HG03439 (cell line): ENCODE measurements around the gene ELOF1.

Experiments
- ATAC-seq: cut with Tn5 transposase; IDR thresholded peaks from one replicate; pipeline ENCODE4 v1.9.1; 2021; ENCODE audit warnings: mild to moderate bottlenecking, moderate library complexity; ENCODE audit not compliant: unreplicated experiment

Gene ELOF1

DNA sequence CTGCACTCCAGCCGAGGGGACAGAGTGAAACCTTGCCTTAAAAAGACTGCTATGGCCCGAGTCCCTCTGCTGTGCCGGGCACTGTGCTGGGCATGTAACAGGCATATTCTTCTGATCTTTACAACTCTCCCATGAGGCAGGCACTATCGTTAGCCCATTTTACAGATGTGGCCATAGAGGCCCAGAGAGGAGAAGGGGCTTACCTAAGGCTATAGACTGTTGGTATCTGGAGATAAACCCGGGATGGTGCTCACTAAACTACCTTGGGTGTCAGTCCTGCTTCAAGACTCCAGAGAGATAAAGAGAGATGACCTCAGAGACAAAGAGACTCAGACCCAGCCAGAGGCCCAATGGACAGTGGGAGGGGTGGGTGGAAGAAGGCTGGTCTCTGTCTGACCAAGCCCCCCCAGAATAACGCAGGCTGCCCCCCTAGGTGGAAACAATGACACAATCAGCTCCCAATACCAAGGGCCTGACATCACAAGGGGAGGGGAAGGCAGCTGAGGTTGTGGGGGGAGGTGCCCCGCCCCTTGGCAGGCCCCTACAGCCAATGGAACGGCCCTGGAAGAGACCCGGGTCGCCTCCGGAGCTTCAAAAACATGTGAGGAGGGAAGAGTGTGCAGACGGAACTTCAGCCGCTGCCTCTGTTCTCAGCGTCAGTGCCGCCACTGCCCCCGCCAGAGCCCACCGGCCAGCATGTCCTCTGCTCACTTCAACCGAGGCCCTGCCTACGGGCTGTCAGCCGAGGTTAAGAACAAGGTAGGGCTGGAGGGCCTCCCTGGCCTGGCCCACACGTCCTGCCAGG is 20.6 kb downstream of the ELOF1 start, which contains the start of gene CNN1:
Gene CNN1 (plus strand): TSS at position 620 of the 805 bp plus-strand sequence. CDS start 77 bp downstream, at position 697.
- no peak for ATAC-seq

DNA sequence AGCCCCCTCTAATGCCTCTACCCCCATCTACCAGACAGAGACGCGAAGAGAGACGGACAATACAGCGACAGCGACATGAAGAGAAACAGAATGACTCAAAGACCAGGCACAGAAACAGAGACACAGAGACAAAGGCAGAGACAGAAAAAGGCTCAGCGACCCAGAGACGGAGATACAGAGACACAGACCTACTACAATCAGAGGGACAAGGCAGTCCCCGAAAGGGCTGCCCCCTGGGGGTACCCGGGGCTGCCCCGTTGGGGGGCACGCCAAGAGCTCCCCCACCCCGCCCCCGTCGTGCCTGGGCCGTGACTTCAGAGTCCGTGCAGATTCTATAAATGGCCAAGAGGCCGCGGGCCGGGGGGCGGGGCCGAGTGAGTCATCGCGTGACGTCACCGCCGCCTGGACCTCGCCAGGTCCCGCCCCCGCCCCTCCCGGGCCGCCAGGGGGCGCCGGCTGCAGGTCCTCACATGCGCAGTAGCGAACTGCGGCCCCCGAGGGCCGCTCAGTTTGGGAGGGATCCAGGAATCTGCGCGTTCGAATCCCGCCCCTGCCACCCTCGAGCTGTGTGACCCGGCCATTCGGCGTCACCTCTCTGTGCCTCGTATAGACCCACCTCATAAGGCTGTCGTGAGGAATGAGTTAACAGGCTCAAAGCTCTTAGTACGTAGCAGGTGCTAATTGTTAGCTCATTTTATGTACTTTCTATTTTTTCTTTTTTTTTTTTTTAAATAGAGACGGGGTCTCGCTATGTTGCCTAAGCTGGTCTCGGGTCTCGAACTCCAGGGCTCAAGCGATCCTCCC is 23.0 kb downstream of the ELOF1 start:
- ATAC-seq: peak; percentile 76

DNA sequence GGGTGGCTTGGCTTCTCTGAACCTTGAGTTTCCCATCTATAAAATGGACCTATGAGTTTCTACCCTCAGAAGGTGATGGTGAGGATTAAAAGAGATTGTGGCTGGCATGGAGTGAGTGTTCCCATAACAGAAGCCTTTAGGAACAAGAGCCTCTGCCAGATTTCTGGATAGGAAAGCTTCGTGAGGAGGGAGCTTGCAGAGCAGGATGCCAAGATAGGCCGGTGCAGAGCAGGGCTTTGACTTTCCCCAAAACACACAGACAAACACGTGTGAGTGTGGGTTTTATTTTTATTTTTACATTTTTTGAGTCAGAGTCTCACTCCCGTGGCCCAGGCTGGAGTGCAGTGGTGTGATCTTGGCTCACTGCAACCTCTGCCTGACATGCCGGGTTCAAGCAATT is 24.1 kb downstream of the ELOF1 start:
- no peak for ATAC-seq

DNA sequence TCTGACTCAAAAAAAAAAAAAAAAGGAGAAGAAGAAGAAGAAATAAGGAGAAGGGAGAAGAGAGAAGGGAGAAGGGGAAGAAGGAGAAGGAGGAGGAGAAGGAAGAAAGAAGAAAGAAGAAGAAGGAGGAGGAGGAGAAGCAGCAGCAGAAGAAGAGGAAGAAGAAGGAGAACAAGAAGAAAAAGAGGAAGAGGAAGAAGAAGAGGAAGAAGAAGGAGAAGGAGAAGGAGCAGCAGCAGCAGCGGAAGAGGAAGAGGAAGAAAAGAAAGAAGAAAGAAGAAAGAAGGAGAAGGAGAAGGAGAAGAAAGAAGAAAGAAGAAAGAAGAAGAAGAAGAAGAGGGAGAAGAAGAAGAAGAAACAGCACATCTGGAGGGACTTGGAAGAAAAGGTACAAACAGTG is 24.5 kb downstream of the ELOF1 start:
- no peak for ATAC-seq

DNA sequence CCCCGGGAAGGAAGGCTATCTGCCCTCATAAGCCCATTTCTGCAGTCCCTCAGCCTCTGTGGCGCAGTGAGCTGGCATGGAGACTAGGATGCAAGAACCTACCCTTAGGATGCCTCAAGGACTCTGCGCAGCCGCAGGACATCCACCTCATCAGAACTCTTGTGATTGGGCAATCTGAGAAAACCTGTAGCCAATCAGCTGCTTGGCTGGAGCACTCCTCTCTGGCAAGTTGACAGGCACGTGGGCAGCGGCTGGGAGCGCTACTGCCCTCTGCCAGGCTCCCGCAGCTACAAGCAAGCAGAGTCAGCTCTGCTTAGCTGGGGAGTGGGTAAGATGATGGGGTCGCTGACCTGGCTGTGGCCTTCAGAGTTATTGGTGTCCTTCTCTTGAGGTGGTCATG is 28.6 kb downstream of the ELOF1 start:
- ATAC-seq: no peak

DNA sequence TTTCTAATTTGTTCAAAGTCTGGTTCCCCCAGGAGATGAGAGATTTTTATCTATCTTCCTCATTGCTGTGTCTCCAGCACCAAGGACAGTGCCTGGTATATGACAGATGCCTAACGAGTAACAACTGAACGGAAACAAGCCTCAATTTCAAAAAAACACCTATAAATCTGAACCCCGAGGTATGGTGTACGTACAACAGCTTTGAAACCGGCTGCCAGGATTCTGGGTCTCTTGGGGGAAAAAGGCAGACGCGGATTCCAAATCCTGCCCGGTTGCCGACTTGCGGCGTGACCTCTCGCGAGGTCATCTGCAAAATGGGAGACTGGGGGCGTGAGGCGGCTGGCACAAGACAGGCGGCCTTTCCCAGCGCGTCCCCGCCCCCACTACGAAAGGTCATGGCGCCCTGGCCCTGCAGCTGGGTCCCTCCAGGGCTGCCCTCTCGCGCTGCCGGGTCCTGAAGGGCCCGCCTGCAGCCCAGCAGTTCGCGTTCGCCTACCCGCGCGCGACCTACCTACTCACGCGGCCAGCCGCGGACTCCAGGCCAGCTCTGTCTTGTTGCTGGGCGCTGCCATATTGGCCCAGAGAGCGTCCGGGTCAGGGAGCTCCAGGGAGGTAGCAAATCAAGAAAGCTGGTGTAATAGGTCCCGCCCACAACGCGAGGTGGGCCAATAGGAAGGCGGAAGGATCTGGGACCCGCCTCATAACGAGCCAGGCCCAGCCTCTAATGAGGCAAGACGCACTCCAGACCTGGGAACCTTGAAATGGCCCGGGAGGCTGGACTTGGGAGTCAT is 30.3 kb downstream of the ELOF1 start, which contains the start of gene ECSIT:
Gene ECSIT (minus strand): TSS at position 584 of the 791 bp plus-strand sequence. CDS start 9,964 bp downstream, outside the sequence.
- ATAC-seq: peak; percentile 90

DNA sequence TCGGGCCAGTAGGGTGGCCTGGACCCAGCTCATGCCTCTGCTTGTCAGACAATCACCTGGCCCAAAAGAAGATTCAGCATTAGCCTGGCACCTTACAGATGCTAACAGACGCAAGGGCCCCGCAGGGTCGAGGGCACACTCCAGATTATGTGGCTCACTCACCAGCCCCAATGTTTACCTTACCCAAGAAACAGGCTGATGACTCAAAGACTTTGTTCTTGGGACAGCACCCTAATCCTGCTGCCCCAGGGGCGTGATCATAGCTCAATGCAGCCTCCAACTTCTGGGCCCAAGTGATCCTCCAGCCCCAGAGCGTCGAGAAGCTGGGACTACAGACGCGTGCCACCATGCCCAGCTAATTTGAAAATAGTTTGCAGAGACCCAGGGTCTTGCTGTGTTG is 39.9 kb downstream of the ELOF1 start:
- no peak for ATAC-seq

DNA sequence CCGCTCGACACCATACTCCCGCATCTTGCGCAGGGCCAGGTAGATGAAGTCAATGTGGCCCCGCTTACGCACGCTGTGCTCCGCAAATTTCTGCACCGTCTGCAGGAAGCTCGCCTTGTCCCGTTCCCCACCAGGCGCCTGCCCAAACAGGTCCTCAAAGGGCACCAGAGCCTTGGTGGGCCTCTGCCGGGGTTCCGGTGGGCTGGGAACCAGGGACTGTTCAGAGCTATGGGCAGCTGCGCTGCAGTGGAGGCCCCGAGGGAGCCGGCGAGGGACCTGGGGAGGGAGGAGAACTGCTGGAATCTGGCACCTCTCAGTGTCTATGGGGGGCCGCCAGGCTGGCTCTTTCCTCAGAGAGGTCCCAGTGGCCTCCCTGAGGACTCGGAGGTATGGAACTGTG is 45.1 kb downstream of the ELOF1 start:
- no peak for ATAC-seq

DNA sequence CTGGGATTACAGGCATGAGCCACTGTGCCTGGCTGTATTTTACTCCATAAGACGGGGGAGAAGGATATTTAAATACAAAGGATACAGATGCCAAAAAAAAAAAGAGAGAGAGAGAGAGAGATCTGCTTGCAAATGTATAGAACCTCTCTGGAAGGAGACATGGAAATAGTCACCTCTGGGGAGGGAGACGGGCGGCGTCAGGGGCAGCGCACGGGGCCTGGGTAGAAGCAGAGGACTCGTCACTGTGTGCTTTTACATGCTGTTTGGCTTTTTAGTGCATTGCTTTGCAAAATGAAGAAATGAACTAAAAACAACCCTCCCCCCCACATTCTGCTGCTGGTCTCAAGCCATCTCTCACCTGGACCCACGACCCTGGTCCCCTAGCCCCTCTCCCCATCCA is 48.6 kb downstream of the ELOF1 start:
- no peak for ATAC-seq

DNA sequence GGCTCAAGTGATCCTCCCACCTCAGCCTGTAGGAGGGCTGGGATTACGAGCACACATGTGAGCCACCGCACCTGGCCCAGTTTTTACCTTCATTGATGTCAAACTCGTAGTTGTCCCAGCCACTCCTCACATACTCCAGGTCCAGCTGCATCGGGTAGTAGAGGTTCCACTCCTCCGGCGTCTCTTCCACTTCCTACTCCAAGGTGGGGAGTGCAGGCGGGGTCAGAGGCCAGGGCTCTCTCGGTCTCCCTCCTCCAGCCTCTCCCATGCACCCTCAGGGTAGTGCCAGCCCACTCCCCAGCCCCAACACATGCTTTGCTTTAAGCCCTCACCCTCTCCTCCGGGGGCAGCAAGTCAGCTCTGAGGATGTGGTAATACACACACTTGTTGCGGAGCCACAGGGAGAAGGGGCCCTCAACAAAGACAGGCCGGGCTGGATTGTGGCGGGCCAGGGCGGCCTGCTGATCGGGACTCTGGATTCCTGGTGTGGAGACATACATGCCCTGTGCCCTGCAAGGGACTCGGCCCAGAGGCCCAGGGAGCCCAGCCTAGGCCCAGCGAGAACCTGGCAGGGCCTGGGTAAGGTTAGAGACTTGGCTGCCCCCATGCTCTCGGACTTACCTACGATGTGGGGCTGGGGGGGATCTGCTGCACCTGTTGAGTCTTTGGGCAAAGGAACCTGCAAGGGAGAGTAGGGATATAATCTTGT is 51.5 kb downstream of the ELOF1 start:
- no peak for ATAC-seq

DNA sequence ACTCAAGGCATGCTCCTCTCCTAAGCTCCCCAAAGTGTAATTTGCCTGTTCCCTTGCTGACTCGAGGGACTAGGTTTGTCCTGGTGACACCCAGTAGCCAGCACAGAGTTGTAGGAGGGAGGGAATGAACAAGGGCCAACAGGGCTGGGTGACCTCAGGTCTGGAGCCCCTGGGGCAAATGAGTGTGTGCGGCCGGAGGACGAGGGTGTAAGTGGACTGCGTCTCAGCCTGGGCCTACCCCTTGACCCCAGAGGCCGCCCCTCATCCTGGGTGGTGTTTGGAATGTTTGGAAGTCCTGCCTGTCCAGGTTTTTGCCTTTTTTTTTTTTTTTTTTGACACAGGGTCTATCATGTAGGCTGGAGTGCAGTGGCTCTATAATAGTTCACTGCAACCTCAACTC is 52.1 kb downstream of the ELOF1 start:
- ATAC-seq: no peak

DNA sequence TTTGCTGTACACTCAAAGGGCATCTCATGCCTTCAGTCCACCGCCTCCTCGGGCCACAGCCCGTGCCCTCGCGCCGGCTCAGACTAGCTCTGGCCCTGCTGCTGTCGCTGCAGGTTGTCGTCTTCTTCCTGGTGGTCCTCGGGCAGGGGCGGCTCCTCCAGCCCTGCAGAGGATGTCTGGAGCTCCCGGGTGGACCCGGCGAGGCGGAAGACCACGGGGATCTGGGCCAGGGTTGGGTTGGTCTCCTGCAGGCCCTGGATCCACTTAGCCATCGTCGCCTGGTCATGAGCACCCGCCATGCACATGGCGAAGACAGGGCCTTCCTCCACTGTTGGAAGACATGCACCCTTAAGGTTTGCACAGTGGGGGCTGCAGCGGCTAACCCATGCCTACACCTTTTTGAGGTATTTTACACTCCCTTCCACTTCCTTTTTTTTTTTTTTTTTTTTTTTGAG is 52.9 kb downstream of the ELOF1 start:
- peak; percentile 37 for ATAC-seq

DNA sequence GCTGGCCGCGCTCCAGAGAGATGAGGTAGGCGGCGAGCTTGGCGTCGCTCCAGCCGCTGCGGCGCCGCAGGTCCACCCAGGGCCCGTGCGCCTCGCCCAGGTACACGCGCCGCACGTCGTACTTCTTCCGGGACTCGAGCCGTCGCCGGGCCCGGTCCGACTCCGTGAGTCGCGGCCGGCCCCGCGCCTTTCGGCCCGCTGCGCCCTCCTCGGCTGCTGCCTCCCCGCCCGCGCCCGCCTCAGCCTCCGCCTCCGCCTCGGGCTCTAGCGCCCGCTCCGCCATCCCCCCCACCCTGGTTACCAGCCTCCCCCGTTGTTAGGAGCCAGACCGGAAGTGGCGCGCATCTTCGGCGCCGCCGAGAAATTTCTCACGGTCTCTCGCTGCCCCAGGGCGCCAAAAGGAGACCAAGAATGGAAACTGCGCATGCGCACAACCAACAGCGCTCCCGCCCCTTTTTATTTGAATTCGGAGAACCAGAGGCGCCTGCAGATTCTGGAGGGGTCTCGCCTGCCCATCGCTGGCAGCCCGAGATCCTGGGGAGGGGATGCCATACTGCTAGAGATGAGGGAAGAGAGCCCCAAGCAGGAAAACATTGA is 53.4 kb downstream of the ELOF1 start, which contains the start of gene ZNF653:
Gene ZNF653 (minus strand): TSS at position 336 of the 597 bp plus-strand sequence. CDS start 53 bp downstream, at position 283.
- peak; percentile 55 for ATAC-seq

DNA sequence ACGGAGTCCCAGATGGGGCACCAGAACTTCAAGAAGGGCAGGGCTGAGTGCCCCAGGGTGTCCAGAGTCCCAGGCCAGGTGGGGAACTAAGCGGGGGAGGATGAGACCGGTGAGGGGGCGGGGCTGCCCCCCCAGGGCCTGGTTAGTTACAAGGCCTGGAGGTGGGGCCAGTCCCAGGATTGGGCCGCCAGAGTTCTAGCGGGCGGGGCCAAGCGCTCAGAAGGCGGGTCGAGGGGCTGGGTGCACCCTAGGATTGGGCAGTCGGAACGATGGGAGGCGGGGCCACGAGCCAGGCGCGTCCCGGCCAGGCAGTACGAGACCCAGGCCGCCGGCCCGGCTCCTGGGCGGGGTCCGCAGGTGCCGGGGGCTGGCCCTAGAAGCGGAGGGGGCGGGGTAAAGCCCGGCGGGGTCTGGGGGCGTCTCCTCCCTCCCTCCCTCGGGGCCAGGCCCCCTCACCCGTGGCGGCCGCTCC is 54.0 kb downstream of the ELOF1 start:
- peak; percentile 86 for ATAC-seq

DNA sequence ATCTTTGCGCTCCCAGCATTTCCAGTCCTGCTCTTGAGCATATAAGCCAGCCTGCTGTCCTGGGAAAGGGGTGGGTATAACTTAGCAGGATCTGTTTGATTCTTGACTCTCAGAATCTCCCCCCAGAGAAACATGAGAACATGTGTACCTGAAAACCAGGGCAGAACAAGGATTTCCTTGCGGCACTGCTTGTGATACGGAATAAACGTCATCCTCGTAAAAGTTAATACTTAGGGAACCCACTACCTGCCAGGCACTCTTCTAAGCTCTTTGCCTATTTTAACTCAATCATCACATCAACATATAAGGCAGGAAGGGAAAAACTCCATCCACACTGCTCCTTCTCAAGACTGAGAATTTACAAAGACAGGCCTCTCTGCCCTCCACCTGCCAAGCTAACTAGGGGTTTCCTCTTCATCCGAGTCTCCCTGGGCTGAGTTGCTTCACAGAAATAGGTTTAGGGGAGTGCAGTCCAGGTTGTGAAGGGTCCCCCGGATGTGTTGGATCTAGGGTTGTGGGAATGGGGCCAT is 54.5 kb downstream of the ELOF1 start:
- no peak for ATAC-seq
